Erythroblast (primary cell): ENCODE data around the gene FLT1.

Experiments used
- GATA1 ChIP-seq: IDR thresholded peaks from 2 replicates; pipeline ENCODE4 v1.6.1; 2011; ENCODE audit warnings: low read depth, mild to moderate bottlenecking, control low read depth, low read length, moderate library complexity
- POLR2A ChIP-seq: IDR thresholded peaks from 2 replicates; pipeline ENCODE4 v1.6.1; 2011; ENCODE audit warnings: mild to moderate bottlenecking, low read length

- TF ChIP-seq POLR2A (no peak), GATA1 (no peak)
Observed at GRCh38 chr13:28286263-28286662, 208.7 kb downstream of the FLT1 start.
